Middle frontal gyrus (tissue), 1 donor: ENCODE results near the gene NCKAP5L.
"Not testable (repeated sequence)": the region's sequence is repeated elsewhere in the genome, so short reads cannot be mapped to it uniquely, and the experiment has no call there.

Source experiments
- DNase-seq: peaks from one replicate; pipeline ENCODE4 v3.0.0-alpha.2; 2015; ENCODE audit warnings: low spot score; ENCODE audit errors: extremely low spot score

The NCKAP5L gene

GRCh38 chr12:49865109-49865781, 37.0 kb upstream of the NCKAP5L start:
- no peak for DNase-seq

GRCh38 chr12:49864798-49865090, 36.5 kb upstream of the NCKAP5L start:
- no peak for DNase-seq

- DNase-seq: peak; percentile 21
Measured at GRCh38 chr12:49863946-49864797, 36.0 kb upstream of the NCKAP5L start.

GRCh38 chr12:49860921-49861320, 32.7 kb upstream of the NCKAP5L start:
- DNase-seq: not testable (repeated sequence)

- not testable (repeated sequence) for DNase-seq
Measured at GRCh38 chr12:49855890-49856289, 27.7 kb upstream of the NCKAP5L start.

- DNase-seq: no peak
Measured at GRCh38 chr12:49854976-49855375, 26.8 kb upstream of the NCKAP5L start.

- no peak for DNase-seq
Measured at GRCh38 chr12:49853671-49854070, 25.5 kb upstream of the NCKAP5L start.

- no peak for DNase-seq
Measured at GRCh38 chr12:49847161-49847560, 18.9 kb upstream of the NCKAP5L start.

- no peak for DNase-seq
Measured at GRCh38 chr12:49846032-49846431, 17.8 kb upstream of the NCKAP5L start.

- no peak for DNase-seq
Measured at GRCh38 chr12:49843876-49844437, 15.7 kb upstream of the NCKAP5L start.

GRCh38 chr12:49843411-49843810, 15.2 kb upstream of the NCKAP5L start:
- no peak for DNase-seq

GRCh38 chr12:49842519-49843352, 14.5 kb upstream of the NCKAP5L start, which contains the start of gene BCDIN3D:
BCDIN3D (minus strand) TSS chr12:49843106; CDS start chr12:49843087, 19 bp downstream.
- peak; percentile 90 for DNase-seq

GRCh38 chr12:49838973-49839633, 10.9 kb upstream of the NCKAP5L start:
- DNase-seq: no peak

GRCh38 chr12:49832836-49833421, 4.7 kb upstream of the NCKAP5L start:
- DNase-seq: no peak

GRCh38 chr12:49831717-49832116, 3.5 kb upstream of the NCKAP5L start:
- no peak for DNase-seq

- no peak for DNase-seq
Measured at GRCh38 chr12:49827401-49828099, 663 bp downstream of the NCKAP5L start.

- no peak for DNase-seq
Measured at GRCh38 chr12:49827051-49827400, 1.2 kb downstream of the NCKAP5L start.

- no peak for DNase-seq
Measured at GRCh38 chr12:49825971-49826421, 2.2 kb downstream of the NCKAP5L start.

GRCh38 chr12:49825360-49825970, 2.7 kb downstream of the NCKAP5L start:
- no peak for DNase-seq

- DNase-seq: no peak
Measured at GRCh38 chr12:49824895-49825294, 3.3 kb downstream of the NCKAP5L start.
